Testis (tissue), 3 donors: ENCODE measurements around the gene FAM20A. TPM values are rescaled to one million over a fixed set of nuclear protein-coding genes. Genes with fewer than 3 reads are reported as not detected.

Source experiments
- DNase-seq: peaks from one replicate; pipeline ENCODE4 v3.0.0-alpha.2; 2019
- H3K27ac ChIP-seq, 2 donors: fragments of 200-600 bp; sonication (generic); one replicate each; pipeline ENCODE4 v1.5.1; 2019
- H3K27me3 ChIP-seq: fragments of 200-600 bp; sonication (generic); one replicate; pipeline ENCODE4 v1.5.1; 2019
- H3K36me3 ChIP-seq: fragments of 200-600 bp; sonication (generic); one replicate; pipeline ENCODE4 v1.5.1; 2017; ENCODE audit warnings: low read depth; ENCODE audit errors: missing control alignments
- H3K4me1 ChIP-seq: fragments of 200-600 bp; sonication (generic); one replicate; pipeline ENCODE4 v1.5.1; 2019
- H3K4me3 ChIP-seq, 2 donors: fragments of 200-600 bp; sonication (generic); one replicate each; pipeline ENCODE4 v1.5.1; 2017 to 2019
- H3K9me3 ChIP-seq: fragments of 200-600 bp; sonication (generic); one replicate; pipeline ENCODE4 v1.5.1; 2017
- CTCF ChIP-seq, 3 experiments: fragments of 450-650 bp in 2 of 3; fragments of 200-600 bp in 1 of 3; sonication (generic) in 1 of 3; IDR thresholded peaks; one replicate each; pipeline ENCODE4 v1.5.1; 2016 to 2019; ENCODE audit warnings: antibody characterized with exemption in 3 of 3, mild to moderate bottlenecking in 2 of 3, moderate library complexity in 1 of 3
- POLR2A ChIP-seq: fragments of 450-650 bp; IDR thresholded peaks from one replicate; pipeline ENCODE4 v1.6.1; 2017; ENCODE audit warnings: antibody characterized with exemption, mild to moderate bottlenecking, moderate library complexity
- WGBS, 2 donors: methylation state at CpG; one replicate each; pipeline ENCODE4 v1.1.5; 2018; 5-methylcytosine and 5-hydroxymethylcytosine counted together
- intact Hi-C: fragments of 100-400 bp; cut with DNase I; formaldehyde crosslinking; loops from one replicate; pipeline ENCODE4 v1.15.1; 2023; ENCODE audit warnings: low total_unique reads
- polyA plus RNA-seq: library from polyadenylated mRNA; stranded (reverse); fragments of 350-450 nt; fragmentation: Illumina TruSeq; extraction: RNeasy Lipid Tissue Mini Kit (QIAGEN cat#74804); gene quantifications from one replicate; pipeline ENCODE4 v1.2.3, GENCODE V29; 2014; ENCODE audit warnings: low read depth, low replicate concordance; ENCODE audit not compliant: insufficient read depth
- total RNA-seq, 2 donors: library from RNA; depleted of rRNA; stranded (reverse); fragments of >200 nt; gene quantifications; one replicate each; pipeline ENCODE4 v1.2.3, GENCODE V29; 2016

FAM20A gene
- total and polyA plus RNA-seq, 3 donors from 2014 or later: 70.5 to 96.0 (median 93.4) TPM

DNA sequence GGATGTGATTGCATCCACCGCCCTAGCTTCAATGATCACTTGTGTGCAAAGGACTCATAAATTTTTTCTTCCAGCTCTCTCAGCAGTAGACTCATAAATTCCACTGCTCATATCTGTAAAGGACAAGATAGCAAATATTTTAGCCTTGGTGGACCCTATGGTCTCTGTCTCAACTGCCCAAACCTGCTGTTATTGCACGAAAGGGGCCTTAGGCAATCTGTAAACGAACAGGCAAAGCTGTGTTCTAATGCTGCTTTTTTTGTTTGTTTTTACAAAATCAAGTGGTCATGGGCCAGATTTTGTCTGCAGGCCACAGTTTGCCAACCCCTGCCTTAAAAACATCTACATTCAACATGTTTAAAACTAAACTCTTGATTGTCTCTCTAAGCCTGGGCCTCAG is 34.1 kb downstream of the FAM20A start:
- 61% methylated on average over 3 of the region's 3 CpGs for WGBS, 2 donors
- TF ChIP-seq POLR2A: no peak
- TF ChIP-seq CTCF (IDR thresholded peaks at IDR 0.05): no peak
- H3K4me3 ChIP-seq: no peak overlapping the region
- H3K36me3 ChIP-seq: no peaks in the 10 kb centered on the region
- no peaks in the 10 kb centered on the region for H3K27me3 ChIP-seq
- intact Hi-C loops: no loop called here
- peaks cover 4% of the 10 kb centered on the region for H3K4me1 ChIP-seq
- DNase-seq: no peak
- no peak overlapping the region for H3K27ac ChIP-seq
- H3K9me3 ChIP-seq: no peaks in the 10 kb centered on the region

- no peak overlapping the region for H3K4me3 ChIP-seq
- peaks cover 4% of the 10 kb centered on the region for H3K4me1 ChIP-seq
- TF ChIP-seq POLR2A (no peak), CTCF (IDR thresholded peaks at IDR 0.05) (no peak)
- no peaks in the 10 kb centered on the region for H3K9me3 ChIP-seq
- no peak for DNase-seq
- no peaks in the 10 kb centered on the region for H3K36me3 ChIP-seq
- no peak overlapping the region for H3K27ac ChIP-seq
- intact Hi-C loops: no loop called here
- H3K27me3 ChIP-seq: no peaks in the 10 kb centered on the region
- WGBS, 2 donors: 45 to 53% methylated on average over 2 of the region's 2 CpGs
Measured at GRCh38 chr17:68566442-68566738, 34.8 kb downstream of the FAM20A start.

DNA sequence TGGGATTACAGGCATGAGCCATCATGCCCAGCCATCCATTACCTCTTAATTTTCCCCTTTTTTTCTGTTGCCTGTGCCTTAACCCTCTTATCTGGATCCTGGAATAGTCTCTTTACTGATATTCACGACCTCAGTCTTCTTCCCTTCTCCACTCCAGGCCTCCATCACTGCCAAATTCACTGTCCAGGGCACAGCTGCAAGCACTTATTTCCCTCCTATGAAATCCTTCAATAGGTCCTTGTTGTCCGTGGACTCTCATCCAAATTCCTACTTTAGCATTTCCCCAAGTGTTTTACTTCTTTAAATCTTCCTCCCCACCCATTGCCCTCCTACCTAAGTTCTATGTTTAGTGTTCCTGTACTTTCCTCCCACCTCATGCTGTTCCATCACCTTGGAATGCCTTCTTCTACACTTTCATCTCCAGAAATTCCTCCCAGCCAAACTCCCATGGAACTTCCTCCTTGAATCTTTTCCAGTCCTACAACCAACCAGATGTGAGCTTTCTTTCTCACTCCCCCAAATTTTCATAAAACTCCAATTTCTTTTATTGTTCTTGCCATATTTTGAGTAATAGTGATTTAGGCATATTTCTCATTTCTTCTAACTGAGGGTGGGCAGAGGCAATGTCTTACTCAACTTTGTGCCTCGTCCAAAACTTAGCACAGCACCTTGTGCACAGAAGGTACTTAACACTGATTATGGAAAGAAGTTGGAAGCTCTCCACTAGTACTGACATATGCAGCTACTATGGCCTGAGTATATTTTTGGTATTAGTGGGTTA is 35.3 kb downstream of the FAM20A start:
- WGBS, 2 donors: 65 to 67% methylated on average over 3 of the region's 3 CpGs
- no peak overlapping the region for H3K4me3 ChIP-seq
- intact Hi-C loops: no loop called here

GRCh38 chr17:68564415-68565111 is 36.6 kb downstream of the FAM20A start:
- H3K9me3 ChIP-seq: no peaks in the 10 kb centered on the region
- TF ChIP-seq CTCF (IDR thresholded peaks at IDR 0.05): no peak
- TF ChIP-seq POLR2A: no peak
- no peak overlapping the region for H3K4me3 ChIP-seq
- no peaks in the 10 kb centered on the region for H3K27me3 ChIP-seq
- DNase-seq: no peak
- 87 to 90% methylated on average over 8 of the region's 8 CpGs for WGBS, 2 donors
- no peaks in the 10 kb centered on the region for H3K36me3 ChIP-seq
- peaks cover 4% of the 10 kb centered on the region for H3K4me1 ChIP-seq
- no peak overlapping the region for H3K27ac ChIP-seq
- intact Hi-C loops: no loop called here

More for the DNA sequence above, 35.3 kb downstream of the FAM20A start:
- TF ChIP-seq POLR2A: no peak
- TF ChIP-seq CTCF (IDR thresholded peaks at IDR 0.05): no peak
- Histone ChIP-seq H3K9me3 (no peaks in the 10 kb centered on the region), H3K4me1 (peaks cover 4% of the 10 kb centered on the region), H3K27me3 (no peaks in the 10 kb centered on the region), H3K27ac (no peak overlapping the region), H3K36me3 (no peaks in the 10 kb centered on the region)
- no peak for DNase-seq
